Measurements from ENCODE around the gene ZMIZ1. TPM values are rescaled to one million over a fixed set of nuclear protein-coding genes. Genes with fewer than 3 reads are reported as not detected.

Gene ZMIZ1
- total RNA-seq, 1 donor from 2014 or later, result 84.7 TPM

DNA sequence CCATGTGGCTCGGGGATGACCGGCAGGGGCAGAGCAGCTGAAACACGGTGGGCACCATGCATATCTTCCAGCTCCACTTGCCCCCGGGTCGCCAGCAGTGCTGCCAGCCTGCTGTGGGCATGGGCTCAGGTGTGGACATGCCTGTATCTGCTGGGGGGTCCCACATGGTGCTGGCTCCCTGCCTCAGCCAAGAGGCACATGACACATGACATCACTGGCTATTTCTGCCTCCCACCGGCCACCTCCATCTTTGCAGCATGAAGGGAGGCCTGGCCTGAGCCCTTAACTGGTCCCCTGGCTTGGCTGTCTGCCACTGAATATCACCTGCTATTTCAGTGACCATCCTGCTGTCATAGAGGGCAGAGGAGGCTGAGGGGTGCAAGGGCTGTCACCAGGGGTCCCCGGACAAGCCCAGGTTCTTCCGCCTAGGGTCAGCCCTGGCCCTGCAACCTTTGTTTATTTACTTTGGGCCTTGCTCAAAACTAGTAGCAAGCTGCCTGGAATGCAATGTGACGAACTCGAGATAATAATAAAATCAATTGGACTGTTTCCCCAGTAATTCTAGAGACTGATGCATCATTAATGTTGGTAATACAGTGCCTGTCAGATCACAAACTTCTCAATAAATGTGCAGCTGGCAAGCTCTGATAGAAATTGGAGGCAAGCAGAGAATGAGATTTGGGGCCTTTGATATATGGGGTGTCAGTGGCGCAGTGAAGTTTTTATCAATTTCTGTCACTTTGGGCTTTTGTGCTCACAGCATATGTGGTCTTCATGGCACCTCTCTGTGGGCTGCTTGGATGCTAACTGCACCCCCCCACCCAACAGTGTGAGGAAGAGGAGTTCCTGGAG, 28.5 kb downstream of the ZMIZ1 start:
- Histone ChIP-seq H3K27me3 (no peaks in the 10 kb centered on the region), H3K36me3 (no peaks in the 10 kb centered on the region), H3K27ac (no peak overlapping the region), H3K4me1 (peaks cover 74% of the 10 kb centered on the region), H3K9me3 (no peaks in the 10 kb centered on the region), H3K4me3 (no peak overlapping the region)
- ATAC-seq (no peak), DNase-seq (no peak)
- intact Hi-C loops (cut with DNase I), result no loop called here
- TF ChIP-seq, protein P1, sequence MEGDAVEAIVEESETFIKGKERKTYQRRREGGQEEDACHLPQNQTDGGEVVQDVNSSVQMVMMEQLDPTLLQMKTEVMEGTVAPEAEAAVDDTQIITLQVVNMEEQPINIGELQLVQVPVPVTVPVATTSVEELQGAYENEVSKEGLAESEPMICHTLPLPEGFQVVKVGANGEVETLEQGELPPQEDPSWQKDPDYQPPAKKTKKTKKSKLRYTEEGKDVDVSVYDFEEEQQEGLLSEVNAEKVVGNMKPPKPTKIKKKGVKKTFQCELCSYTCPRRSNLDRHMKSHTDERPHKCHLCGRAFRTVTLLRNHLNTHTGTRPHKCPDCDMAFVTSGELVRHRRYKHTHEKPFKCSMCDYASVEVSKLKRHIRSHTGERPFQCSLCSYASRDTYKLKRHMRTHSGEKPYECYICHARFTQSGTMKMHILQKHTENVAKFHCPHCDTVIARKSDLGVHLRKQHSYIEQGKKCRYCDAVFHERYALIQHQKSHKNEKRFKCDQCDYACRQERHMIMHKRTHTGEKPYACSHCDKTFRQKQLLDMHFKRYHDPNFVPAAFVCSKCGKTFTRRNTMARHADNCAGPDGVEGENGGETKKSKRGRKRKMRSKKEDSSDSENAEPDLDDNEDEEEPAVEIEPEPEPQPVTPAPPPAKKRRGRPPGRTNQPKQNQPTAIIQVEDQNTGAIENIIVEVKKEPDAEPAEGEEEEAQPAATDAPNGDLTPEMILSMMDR (IDR thresholded peaks at IDR 0.05), result no peak

DNA sequence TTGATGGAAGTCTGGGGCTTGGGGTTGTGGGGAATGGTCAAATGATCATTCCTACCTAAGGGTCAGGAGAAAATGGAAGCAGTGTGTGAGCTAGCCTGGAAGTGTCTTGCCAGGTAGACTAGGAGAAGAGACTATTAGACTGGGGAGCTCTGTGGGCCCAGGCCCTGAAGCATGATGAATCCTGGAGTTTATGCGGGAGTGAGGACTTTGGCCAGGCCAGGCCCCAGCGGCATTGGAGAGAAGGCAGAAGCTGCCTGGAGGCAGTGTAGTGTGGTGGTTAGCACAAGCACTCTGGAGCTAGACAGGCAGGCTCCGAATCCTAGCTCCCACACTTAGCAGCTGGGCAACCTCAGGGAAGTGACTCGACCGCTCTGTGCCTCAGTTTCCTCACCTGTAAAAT, 29.3 kb downstream of the ZMIZ1 start:
- Histone ChIP-seq H3K27me3 (no peaks in the 10 kb centered on the region), H3K36me3 (no peaks in the 10 kb centered on the region), H3K4me3 (no peak overlapping the region), H3K27ac (no peak overlapping the region), H3K9me3 (no peaks in the 10 kb centered on the region), H3K4me1 (peaks cover 81% of the 10 kb centered on the region)
- no peak for ATAC-seq
- TF ChIP-seq, protein P1 (IDR thresholded peaks at IDR 0.05), result no peak
- DNase-seq, result no peak
- intact Hi-C loops (cut with DNase I), result no loop called here

DNA sequence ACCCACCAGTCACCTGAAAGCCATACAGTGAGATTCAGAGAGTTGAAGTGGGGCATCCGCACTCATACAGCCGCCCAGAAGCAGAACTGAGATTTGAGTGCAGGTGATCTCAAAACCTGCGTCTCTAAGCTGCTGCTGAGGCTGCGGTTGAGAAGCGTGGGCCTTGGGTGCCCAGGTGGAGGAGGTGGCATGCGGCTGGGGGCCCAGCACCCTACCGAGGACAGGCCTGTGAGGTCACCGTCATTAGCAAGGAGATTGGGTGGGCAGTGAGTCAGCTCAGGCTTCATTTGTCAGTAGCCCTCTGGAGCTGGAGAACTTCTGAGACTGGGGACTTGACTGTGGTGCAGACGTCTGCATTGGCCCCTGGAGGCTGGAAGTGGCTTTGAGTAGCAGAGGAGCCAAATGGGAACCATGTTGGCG, 29.8 kb downstream of the ZMIZ1 start:
- Histone ChIP-seq H3K27ac (no peak overlapping the region), H3K4me3 (no peak overlapping the region), H3K36me3 (no peaks in the 10 kb centered on the region), H3K9me3 (no peaks in the 10 kb centered on the region), H3K27me3 (no peaks in the 10 kb centered on the region), H3K4me1 (peaks cover 82% of the 10 kb centered on the region)
- TF ChIP-seq, protein P1 (IDR thresholded peaks at IDR 0.05), result no peak
- no peak for DNase-seq
- no peak for ATAC-seq
- intact Hi-C loops (cut with DNase I), result no loop called here

DNA sequence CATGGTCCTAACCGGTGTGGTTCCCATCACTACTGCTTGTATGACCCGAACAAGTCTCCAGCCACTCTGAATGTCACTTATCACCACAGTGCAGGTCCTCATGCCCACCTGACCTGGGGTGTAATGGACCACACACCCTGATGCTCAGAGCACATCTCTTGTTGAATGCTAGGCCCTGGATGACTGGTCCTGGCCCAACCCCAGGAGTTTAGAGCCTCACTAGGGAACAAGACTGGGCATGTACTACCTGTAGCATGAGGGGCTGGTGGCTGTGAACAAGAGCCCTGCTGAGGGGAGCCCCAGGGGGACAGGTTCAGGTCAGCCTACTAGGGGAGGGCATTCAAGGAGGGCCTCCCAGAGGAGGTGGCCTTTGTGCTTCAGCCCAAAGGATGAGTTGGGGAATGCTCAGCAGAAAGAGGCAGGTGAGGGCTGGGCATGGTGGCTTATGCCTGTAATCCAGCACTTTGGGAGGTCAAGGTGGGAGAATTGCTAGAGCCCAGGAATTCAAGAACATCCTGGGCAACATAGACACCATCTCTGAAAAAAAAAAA, 31.2 kb downstream of the ZMIZ1 start:
- Histone ChIP-seq H3K4me1 (peaks cover 80% of the 10 kb centered on the region), H3K36me3 (no peaks in the 10 kb centered on the region), H3K27ac (no peak overlapping the region), H3K27me3 (no peaks in the 10 kb centered on the region), H3K4me3 (no peak overlapping the region), H3K9me3 (no peaks in the 10 kb centered on the region)
- intact Hi-C loops (cut with DNase I), result no loop called here
- DNase-seq (no peak), ATAC-seq (no peak)
- TF ChIP-seq, protein P1 (IDR thresholded peaks at IDR 0.05), result no peak

DNA sequence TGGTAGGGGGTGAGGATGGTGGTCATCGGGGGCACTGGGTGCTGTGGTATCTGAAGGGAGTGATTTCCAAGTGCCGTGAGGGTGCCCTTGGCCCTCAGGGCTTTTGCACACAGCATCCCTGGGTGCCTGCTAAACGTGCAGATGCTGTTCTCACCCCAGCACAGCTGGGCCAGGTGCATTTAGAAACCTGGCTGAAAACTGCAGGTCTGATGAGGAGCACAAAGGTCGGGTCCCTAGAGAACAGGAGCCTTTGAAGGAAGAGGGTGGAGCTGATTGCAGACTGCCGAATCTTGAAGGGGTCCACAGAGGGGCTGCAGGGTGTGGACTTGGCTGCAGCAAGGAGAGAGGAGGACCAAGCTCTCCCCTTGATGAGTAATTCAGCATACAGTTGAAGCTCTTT, 32.0 kb downstream of the ZMIZ1 start:
- no peak for ATAC-seq
- no peaks in the 10 kb centered on the region for H3K9me3 ChIP-seq
- H3K27ac ChIP-seq, result no peak overlapping the region
- H3K4me1 ChIP-seq, result peaks cover 81% of the 10 kb centered on the region
- H3K4me3 ChIP-seq, result no peak overlapping the region
- DNase-seq, result no peak
- H3K27me3 ChIP-seq, result no peaks in the 10 kb centered on the region
- TF ChIP-seq, protein P1 (IDR thresholded peaks at IDR 0.05), result no peak
- no peaks in the 10 kb centered on the region for H3K36me3 ChIP-seq
- intact Hi-C loops (cut with DNase I), result no loop called here
